Right renal pelvis (tissue), 4 donors: ENCODE measurements around the gene EIPR1. TPM values are rescaled to one million over a fixed set of nuclear protein-coding genes. Genes with fewer than 3 reads are reported as not detected.
"Not testable (repeated sequence)": the region's sequence is repeated elsewhere in the genome, so short reads cannot be mapped to it uniquely, and the experiment has no call there.

Experiments
- DNase-seq, 4 donors: peaks; one replicate each; pipeline ENCODE4 v3.0.0-alpha.2; 2013; ENCODE audit warnings: low read depth in 4 of 4, low spot score in 3 of 4, missing footprints in 1 of 4
- polyA plus RNA-seq, 4 donors: library from polyadenylated mRNA; unstranded; fragments of 120-200 nt; gene quantifications; one replicate each; pipeline ENCODE4 v1.2.1, GENCODE V29; 2013; ENCODE audit not compliant: insufficient read length in 4 of 4

EIPR1 gene
- polyA plus RNA-seq, 4 donors = 25.4 to 26.1 (median 25.6) TPM

- DNase-seq = no peak
These were observed 174.7 kb downstream of the EIPR1 start for GRCh38 chr2:3202926-3203325.

GRCh38 chr2:3201281-3201680, 176.3 kb downstream of the EIPR1 start:
- DNase-seq = no peak

- DNase-seq = no peak
These were observed 177.1 kb downstream of the EIPR1 start for GRCh38 chr2:3200420-3200939.

GRCh38 chr2:3199627-3200345, 177.8 kb downstream of the EIPR1 start:
- DNase-seq = no peak

GRCh38 chr2:3198671-3199192, 178.9 kb downstream of the EIPR1 start:
- not testable (repeated sequence) for DNase-seq

GRCh38 chr2:3198119-3198518, 179.5 kb downstream of the EIPR1 start:
- no peak for DNase-seq

- no peak for DNase-seq
These were observed 180.3 kb downstream of the EIPR1 start for GRCh38 chr2:3197308-3197707.

- no peak for DNase-seq
These were observed 180.9 kb downstream of the EIPR1 start for GRCh38 chr2:3196716-3197115.

GRCh38 chr2:3195641-3196476, 181.8 kb downstream of the EIPR1 start:
- DNase-seq = no peak

GRCh38 chr2:3194828-3195227, 182.8 kb downstream of the EIPR1 start:
- DNase-seq = no peak

- no peak for DNase-seq
These were observed 183.9 kb downstream of the EIPR1 start for GRCh38 chr2:3193443-3194330.

GRCh38 chr2:3192920-3193319, 184.7 kb downstream of the EIPR1 start:
- DNase-seq = no peak

- DNase-seq = no peak
These were observed 185.3 kb downstream of the EIPR1 start for GRCh38 chr2:3192281-3192818.

GRCh38 chr2:3189961-3190360, 187.7 kb downstream of the EIPR1 start:
- DNase-seq = no peak

GRCh38 chr2:3189076-3189591, 188.5 kb downstream of the EIPR1 start:
- no peak for DNase-seq

GRCh38 chr2:3188405-3188946, 189.1 kb downstream of the EIPR1 start:
- DNase-seq = no peak

GRCh38 chr2:3187467-3187866, 190.2 kb downstream of the EIPR1 start:
- DNase-seq = no peak

GRCh38 chr2:3186766-3187165, 190.9 kb downstream of the EIPR1 start:
- no peak for DNase-seq

GRCh38 chr2:3185910-3186309, 191.7 kb downstream of the EIPR1 start:
- no peak for DNase-seq

- DNase-seq = no peak
These were observed 192.4 kb downstream of the EIPR1 start for GRCh38 chr2:3185256-3185655.
